Umbilical cord (tissue), 2 donors: ENCODE measurements around the gene CNNM2. TPM values are rescaled to one million over a fixed set of nuclear protein-coding genes. Genes with fewer than 3 reads are reported as not detected.

Experiments
- DNase-seq: peaks from one replicate; pipeline ENCODE4 v3.0.0-alpha.2; 2015; ENCODE audit warnings: low spot score
- total RNA-seq: library from RNA; depleted of rRNA; stranded (reverse); fragments of >200 nt; gene quantifications from one replicate; pipeline ENCODE4 v1.2.3, GENCODE V29; 2014; ENCODE audit warnings: low replicate concordance; ENCODE audit not compliant: insufficient read depth

The CNNM2 gene
- total RNA-seq, 1 donor from 2014 or later: 6.0 TPM

DNA sequence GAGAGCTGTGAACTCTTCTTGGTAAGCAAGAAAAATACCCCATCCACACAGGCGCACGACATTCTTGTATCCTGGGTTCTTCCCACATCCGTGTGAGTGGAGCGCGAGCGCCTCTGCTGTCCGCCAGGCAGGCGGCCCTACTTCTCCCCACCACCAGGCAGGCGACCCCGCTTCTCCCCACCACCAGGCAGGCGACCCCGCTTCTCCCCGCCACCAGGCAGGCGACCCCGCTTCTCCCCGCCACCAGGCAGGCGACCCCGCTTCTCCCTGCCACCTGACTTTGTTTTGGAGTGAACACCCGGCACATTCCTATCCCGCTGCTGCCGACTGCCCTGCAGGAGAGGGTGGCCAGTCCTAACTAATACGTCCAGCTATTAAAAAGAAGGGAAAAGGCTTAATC, 154.2 kb downstream of the CNNM2 start:
- no peak for DNase-seq

DNA sequence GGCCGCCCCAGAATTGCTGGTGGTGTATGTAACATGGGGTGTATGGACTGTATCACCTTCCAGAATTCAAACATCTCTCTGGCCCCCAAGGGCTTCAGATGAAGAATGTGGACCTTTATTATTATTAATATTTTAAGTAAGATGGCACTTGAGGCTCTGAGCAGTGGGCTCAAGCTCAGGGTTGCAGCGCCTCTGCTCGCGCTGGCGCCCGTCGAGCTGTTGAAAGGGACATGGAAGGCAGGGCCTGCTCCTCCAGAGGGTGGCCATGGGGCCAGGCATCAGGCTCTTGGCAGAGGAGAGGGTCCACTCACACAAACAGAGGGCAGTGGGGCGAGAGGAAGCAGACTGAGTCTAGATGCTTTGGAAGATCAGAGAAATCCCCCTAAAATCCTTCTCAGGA, 154.8 kb downstream of the CNNM2 start:
- DNase-seq: no peak

DNA sequence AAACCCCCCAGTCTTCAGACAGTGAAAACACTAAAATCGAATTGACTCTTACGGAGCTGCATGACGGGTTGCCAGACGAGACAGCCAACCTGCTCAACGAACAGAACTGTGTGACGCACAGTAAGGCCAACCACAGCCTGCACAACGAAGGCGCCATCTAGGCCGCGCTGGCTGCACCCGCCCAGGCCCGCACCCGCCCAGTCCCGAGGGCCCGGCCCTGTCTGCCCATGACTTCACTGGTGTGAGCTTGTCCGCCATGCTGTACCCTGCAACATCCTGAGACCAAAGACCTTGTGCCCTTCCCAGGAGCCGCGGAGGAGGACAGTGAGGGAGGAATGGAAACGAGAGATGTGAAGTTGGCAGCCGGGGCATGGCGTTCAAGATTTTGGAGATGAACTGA, 158.9 kb downstream of the CNNM2 start:
- DNase-seq: no peak

DNA sequence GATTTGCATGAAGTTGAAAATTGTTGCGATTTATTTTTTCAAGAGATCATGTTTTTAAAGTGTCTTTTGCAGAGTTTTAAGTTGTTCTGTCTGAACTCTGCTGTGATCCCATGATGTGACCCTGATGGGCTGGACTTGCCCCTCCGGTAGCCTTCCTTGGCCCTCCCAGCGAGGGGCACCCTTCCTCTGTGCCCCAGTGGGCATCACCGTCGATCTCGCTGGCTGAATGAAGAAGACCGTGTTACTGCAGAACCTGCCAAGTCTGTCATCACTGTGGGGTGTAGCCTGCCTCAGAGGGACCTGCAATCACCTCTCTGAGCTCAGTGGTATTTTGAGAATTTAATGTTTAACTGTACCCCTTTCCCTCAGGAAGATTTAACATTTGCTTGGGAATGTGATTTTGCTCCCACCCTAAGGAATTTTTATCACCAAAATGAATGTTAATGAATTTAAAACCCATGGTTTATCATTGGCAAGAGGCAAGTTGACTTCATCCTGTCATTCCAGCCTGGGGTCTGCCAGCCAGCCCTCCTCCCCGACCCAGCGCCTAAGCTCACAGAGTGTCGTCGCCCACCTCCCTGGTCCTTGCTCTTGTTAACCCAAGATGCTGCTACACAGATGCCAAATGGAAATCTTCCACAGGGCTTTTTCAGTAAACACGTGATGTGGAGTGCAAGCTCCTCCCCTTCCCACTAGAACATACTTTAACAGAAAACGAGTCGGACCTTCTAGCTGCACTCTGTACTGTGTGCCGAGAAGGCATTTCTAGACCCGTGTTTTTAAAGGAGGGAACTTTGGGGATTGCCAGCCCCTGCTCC, 159.6 kb downstream of the CNNM2 start:
- no peak for DNase-seq

DNA sequence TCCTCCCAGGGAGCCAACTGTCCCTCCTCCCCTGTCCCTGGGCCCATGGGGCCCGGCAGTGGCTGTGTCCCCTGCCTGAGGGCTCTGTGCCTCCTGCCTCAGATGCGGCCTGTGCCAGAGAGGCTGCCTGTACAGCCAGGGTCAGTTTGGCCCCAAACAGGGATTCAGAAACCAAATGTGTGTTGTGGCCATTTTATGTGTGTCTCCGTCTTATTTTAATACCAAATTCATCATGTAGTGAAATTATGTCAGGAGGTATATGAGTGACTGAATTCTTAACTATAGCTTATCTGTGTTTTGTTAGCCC, 160.2 kb downstream of the CNNM2 start:
- DNase-seq: no peak

DNA sequence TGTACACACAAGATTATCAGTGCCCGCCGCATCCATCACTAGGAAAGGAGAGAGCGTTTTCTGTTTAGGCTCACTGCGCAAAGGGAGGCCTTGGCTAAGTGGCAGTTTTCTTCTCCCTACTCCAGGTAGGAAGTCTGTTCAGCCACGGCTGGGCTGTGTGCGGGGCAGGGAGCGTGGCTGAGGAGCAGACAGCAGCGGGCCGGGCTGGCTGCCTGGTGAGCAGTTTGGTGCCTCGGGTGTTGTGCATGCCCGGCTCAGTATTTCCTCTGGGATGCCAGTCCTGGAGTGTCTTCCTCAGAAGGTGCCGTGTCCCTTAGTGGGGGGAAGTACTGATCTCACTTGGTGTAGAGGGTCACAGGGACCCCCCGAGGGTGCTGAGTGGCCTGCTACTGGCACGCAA, 160.6 kb downstream of the CNNM2 start:
- no peak for DNase-seq

DNA sequence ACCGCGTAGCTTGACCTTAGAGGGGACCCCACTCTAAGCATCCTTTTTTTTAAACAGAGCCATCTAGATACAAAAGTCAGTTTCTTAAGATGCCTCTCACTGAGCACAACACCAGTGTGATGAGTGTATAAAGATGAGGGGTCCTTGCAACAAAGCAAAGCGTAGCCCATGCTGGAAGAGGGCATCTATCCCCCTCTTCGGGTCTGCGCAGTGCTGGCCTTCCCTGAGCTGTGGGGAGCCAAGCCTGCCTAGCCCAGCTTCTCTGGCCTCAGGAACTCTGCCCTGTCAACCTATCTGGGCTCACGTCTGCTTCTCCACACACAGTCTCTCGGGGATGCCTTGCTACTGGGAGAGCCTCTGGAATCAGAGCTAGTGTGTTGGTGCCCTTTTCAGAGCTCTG, 161.0 kb downstream of the CNNM2 start:
- no peak for DNase-seq

DNA sequence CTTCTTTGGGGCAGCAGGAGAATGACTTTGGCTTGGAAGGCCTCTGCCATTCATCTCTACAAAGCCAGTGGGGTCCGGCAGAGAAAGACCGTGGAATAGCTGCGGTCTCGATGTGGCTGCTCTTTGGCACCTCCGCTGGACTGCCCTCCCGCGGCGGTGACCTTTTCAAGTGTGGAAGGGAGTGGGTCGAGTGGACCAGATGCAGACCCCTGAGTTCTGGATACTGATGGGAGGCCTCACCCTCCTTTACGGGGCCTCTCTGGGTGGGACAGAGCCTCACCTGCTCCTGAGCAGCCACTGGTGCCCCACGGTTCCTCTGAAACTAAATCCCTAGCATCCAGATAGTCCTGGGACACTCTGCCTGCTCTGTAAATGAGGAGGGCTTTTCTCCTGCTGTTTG, 161.9 kb downstream of the CNNM2 start:
- no peak for DNase-seq

DNA sequence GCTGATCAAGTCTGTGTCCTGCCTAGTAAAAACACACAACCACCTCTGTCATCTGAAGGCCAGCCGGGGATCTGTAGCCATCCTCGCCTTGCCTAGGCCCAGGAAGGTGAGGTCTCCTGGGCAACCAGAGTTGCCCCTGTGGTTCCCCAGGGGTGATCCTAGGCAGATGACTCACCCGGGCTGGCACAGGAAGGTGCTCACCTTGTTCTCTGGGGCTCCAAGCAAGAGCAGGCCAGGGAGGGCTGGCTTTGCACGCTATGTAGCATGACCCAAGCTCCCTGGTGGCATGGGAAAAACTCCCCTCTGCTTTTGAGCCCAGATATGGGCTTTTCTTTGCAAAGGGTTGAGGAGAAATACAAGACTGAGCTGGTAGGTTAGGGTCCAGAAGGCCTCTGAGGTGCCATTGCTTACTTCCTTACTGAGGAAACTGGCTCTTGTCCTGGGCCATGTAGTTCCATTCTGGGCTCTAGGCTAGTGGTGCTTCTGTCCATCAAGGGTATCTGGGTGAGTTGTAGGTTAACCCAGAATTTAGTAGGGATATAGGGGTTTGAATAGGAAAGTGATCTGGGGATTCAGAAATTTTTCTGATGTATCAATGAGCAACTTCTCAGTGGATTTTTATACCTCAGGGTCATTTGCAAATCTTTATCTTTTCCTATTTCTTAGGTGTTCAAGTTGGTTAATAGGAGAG, 162.9 kb downstream of the CNNM2 start:
- no peak for DNase-seq

DNA sequence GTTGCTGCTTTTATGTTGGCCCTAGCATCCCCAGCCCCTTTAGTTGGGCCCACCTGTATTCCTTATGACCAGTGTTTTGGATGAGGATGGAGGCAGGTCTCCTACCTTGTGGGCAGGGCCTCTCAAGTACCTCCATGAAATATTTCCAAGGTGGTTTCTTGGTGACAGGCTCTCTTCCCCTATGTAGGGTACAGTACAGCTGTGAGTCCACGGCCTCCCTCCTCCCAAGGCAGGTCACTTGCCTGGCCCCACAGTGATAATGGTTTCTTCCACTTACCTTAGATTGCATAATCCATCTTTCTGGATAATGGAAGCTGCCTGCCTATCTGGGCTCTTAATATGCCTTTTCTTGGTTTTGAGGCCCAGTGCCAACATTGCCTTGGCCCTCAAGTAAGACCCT, 164.6 kb downstream of the CNNM2 start:
- no peak for DNase-seq

DNA sequence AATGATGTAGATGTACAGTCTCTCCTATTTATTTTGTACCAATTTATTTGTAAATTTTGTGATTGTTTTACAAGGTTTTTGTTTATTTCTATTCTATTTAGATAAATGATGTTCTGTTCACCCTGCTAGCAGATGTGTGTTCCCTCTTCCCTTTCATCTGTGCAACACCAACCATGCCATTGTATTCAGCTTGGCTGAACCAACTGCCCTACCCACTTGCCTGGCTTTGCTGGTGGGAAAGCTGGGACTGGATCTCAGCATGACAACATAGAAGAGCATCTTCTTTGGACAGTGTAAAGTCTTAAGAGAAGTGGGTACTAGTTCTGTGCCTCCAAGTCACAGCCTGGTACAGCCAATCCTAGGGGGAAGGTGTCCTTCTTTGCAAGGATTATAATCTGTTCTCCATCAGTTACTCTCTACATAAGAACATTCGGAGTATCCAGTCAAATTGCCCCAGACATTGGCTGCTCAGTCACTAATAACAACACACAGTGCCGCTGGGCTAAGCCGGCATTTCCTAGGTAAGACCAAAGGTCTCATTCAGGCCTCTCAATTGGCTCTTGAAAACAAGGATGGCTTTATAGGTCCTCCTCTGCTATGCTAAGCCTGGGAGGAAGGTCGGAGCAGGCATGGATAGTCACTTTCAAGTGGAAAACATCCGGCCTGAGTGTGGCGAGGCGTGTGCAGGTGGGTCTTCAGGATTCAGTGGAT, 165.3 kb downstream of the CNNM2 start:
- no peak for DNase-seq

DNA sequence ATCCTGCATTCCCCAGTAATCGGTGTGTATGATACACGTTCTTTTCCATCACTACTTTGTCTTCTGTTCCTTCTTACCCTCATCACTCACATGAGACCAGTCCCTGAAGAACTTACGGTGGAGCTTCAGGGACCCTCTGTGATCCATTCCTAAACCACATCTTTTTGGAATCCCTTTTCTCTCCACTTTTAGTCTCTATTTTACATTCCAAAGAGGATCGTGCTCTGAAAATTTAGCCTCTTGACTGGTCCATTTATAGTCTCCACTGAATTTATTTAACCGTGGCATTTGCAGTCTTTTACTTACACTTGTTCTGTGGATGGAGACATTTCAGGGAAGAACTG, 165.9 kb downstream of the CNNM2 start:
- DNase-seq: no peak

DNA sequence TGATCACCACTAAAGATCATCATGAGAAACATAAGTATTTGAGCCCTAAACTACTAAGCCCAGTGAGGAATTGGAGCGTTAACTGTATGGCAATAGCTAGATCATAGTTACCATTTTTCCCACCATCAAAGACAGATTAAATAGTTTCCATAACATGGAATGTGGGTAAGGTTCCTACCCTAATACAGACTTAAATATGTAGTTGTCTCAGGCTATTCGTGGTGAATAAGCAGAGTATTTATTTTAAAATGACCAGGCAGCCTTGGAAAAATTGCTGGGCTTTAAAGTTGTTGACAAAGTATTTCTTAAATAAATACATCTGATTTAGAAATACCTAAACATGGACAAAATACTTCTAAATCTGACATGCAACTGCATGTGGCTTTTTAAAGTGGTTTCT, 168.2 kb downstream of the CNNM2 start:
- DNase-seq: peak; percentile 17

DNA sequence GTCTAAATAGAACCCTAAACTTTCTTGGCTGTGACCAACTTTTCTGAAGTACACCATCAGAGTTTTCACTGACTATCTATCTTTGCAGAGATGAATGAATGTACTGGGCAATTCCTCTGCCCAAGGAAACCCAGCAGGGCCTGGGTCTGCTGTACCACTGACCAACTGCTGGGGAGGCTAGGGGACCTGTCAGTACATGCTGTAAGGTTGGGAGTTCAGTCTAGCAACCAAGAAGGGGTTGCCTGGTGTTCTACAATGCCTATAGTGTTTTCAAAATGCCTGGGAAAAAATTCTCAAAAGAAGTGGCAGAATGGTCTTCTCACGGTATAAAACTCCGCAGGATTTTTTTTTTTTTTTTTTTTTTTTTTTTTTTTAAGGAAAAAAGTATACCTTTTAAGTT, 168.7 kb downstream of the CNNM2 start:
- no peak for DNase-seq

DNA sequence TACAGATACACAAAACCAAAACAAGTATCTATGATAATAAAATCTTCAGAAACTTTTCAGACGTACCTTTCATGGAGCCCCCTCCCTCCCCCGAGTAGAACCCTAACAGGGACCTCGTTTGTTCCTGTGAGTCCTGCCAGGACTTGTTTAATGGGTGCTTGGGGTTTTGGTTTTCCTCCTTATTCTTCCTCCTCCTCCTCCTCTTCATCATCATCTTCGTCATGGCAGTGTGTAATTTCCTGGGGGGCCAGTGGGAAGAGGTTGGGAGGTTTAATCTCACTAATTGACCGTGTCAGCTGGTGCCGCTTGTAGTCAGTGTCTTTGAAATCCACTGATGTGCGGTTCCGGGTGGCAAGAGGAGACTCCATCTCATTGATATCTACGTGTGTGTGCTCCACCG, 171.4 kb downstream of the CNNM2 start:
- DNase-seq: no peak

DNA sequence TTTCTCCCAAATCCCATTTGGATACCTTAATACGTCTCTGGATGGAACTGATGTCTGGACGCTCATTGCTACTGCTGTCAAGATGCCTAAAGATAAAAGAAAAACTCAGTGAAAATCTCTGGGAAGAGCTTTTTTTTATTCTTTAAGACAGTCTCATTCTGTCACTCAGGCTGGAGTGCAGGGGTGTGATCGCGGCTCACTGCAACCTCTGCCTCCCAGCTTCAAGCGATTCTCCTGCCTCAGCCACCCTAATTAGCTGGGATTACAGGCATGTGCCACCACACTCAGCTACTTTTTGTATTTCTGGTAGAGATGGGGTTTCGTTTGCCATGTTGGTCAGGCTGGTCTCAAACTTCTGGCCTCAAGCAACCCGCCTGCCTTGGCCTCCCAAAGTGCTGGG, 172.8 kb downstream of the CNNM2 start:
- no peak for DNase-seq

DNA sequence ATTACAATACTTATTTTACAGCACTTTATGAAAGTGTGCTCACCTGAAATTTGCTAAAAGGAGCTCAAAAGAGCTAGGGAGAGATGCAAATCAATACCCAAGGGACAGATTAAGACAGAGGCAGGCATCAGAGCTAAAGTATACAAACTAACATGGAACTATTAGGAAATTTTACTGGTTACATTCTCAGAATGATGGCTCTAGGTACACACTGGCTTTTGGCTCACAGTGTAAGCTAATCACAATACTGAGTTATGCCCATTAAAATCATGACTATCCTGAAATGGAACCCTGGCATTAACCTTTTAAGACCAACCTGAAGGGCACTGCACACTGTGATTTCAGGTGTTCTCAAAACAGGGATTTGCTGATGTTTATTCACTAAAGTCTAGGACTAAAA, 176.9 kb downstream of the CNNM2 start:
- DNase-seq: no peak

DNA sequence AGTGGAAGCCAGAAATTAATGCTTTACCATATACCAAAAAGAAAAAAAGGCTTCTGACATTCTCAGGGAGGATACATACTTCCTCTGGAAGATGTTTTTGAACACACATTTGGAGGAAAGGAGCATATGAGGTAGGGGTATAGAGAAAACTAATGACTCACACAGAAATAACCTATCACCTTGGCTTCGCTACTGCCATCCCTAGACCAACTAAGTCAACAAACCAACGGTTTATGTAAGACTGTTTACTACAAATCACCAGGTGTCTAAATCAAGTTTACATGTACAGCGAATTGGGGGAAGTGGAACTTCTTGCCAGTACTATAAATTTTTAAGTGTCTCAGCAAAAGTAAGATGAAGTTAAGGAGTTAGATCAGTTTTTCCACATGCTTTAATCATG, 178.0 kb downstream of the CNNM2 start:
- DNase-seq: no peak

DNA sequence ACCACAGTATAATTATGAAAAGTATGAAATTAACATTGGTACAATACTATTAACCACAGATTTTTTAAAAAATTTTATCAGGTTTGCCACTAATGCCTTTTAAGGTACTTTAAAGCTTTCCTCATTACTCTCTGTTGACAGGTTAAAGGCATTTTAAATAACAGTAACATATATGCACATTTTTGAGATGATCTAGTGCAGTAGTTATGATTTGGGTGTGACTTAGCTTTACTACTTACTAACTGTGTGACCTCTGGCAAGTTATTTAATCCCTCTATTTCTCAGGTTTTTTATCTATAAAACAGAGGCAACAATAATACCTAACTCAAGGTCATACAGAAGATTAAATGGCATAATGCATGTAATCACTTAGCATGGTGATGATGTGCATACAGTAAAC, 180.1 kb downstream of the CNNM2 start:
- no peak for DNase-seq

DNA sequence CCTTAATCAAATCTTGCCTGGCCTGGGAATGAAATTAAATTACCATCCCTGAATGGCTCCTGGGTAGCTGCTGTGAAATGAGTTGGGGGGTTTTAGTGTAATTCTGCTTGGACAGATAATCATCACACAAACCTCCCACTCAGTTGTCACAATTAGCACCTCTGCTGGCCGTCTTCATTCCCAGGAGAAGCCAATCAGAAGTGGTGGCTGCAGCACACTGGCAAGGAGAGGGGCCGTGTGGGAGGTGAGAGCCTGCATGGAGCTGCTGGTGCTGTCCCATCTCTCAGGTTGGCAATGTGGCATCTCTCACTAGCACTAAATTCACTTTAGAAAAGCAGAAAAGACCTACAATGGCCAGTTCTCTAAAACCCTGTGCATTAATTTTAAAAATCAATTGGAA, 182.5 kb downstream of the CNNM2 start:
- no peak for DNase-seq

DNA sequence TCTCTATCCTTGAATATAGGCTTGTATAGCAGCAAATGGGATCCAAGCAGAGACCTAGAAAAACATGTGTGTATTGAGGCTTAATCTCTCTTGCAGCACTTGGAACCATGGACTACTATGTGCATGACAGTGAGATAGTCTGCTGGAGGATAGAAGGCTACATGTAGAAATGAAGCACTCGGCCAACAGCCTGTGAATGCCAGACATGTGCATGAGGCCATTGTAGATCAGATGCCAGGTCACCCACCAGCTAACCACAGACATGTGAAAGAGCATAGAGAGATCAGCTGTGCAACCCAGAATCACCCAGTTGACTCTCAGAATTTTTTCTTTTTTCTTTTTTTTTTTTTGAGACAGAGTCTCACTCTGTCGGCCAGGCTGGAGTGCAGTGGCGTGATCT, 184.1 kb downstream of the CNNM2 start:
- no peak for DNase-seq

DNA sequence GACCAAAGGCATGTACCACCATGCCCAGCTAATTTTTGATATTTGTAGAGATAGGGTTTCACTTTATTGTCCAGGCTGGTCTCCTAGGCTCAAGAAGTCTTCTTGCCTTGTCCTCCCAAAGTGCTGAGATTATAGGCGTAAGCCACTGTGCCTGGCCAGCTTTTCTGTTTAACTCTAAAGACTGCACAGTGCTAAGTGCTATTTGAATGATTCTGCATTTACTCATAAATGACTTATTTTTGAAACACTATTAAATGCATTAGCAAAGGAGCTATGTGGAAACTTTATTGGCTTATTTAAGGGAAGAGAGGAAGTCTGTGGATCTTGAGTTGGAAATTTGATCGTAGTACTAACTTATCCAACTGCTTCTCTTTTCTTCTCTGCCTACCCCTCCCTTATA, 185.9 kb downstream of the CNNM2 start:
- DNase-seq: peak; percentile 63

DNA sequence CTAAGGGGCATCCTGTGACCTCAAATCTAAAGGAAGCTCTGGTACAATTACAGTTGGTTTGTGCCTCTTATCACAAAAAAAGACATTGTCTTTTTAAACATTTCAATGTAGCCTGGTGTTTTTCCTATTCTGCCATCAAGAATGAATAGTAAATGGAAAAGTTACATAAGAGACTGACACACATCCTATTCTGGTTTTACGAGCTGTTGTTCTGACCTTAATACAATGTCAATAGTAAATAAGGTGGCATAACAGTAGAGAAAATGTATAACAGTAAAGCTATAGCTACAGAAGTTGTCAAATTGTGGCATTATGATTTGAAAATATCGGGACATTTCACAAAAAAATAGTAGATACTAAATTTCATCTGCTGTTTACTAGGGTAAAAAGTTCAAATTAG, 186.6 kb downstream of the CNNM2 start:
- DNase-seq: no peak
